Neuronal stem cell (in vitro differentiated cells): ENCODE data around the gene PLD1.

Source experiments
- DNase-seq: peaks from one replicate; pipeline ENCODE4 v3.0.0-alpha.2; 2013; ENCODE audit warnings: low spot score
- H2AFZ ChIP-seq: one replicate; pipeline ENCODE4 v1.6.1; 2013; ENCODE audit warnings: mild to moderate bottlenecking, low read length, inconsistent platforms
- H2AK5ac ChIP-seq: 2 replicates; pipeline ENCODE4 v1.6.1; 2013; ENCODE audit warnings: low read depth, mild to moderate bottlenecking, inconsistent platforms, low read length, moderate library complexity, mixed read lengths
- H2BK120ac ChIP-seq: 2 replicates; pipeline ENCODE4 v1.6.1; 2013; ENCODE audit warnings: low read depth, mild to moderate bottlenecking, inconsistent platforms, low read length, moderate library complexity, mixed read lengths
- H2BK12ac ChIP-seq: one replicate; pipeline ENCODE4 v1.6.1; 2013; ENCODE audit warnings: low read length, inconsistent platforms
- H2BK15ac ChIP-seq: 2 replicates; pipeline ENCODE4 v1.6.1; 2013; ENCODE audit warnings: mild to moderate bottlenecking, low read length, inconsistent platforms, mixed read lengths
- H2BK5ac ChIP-seq: one replicate; pipeline ENCODE4 v1.6.1; 2013; ENCODE audit warnings: inconsistent platforms, mild to moderate bottlenecking, low read length, moderate library complexity
- H3K14ac ChIP-seq: one replicate; pipeline ENCODE4 v1.6.1; 2013; ENCODE audit warnings: low read length, inconsistent platforms
- H3K18ac ChIP-seq: 2 replicates; pipeline ENCODE4 v1.6.1; 2013; ENCODE audit warnings: low read length, inconsistent platforms
- H3K23ac ChIP-seq: 2 replicates; pipeline ENCODE4 v1.6.1; 2013; ENCODE audit warnings: low read depth, mild to moderate bottlenecking, mixed read lengths, low read length, inconsistent platforms; ENCODE audit not compliant: poor library complexity
- H3K27ac ChIP-seq: replicated peaks from 3 replicates; pipeline ENCODE4 v1.5.1; 2013; ENCODE audit warnings: low read length, inconsistent platforms
- H3K27me3 ChIP-seq, 3 experiments: 2 replicates each; pipeline ENCODE4 v1.6.1; 2013; ENCODE audit warnings: low read length in 3 of 3, mild to moderate bottlenecking in 2 of 3, inconsistent platforms in 1 of 3, low read depth in 1 of 3, mixed read lengths in 1 of 3, moderate library complexity in 1 of 3; ENCODE audit not compliant: control insufficient read depth in 3 of 3, insufficient read depth in 3 of 3
- H3K36me3 ChIP-seq, 2 donors: replicated peaks in 1 of 2; 2 replicates each; pipeline ENCODE4 v1.6.1; 2013; ENCODE audit warnings: low read length in 2 of 2; ENCODE audit not compliant: control insufficient read depth in 2 of 2, insufficient read depth in 2 of 2
- H3K4ac ChIP-seq: 2 replicates; pipeline ENCODE4 v1.6.1; 2013; ENCODE audit warnings: inconsistent platforms, mild to moderate bottlenecking, low read length, moderate library complexity
- H3K4me1 ChIP-seq, 2 donors: 1 replicate in 1 of 2; 2 replicates in 1 of 2; pipeline ENCODE4 v1.6.1; 2013; ENCODE audit warnings: low read length in 2 of 2, low read depth in 1 of 2; ENCODE audit not compliant: control insufficient read depth in 2 of 2, insufficient read depth in 1 of 2
- H3K4me2 ChIP-seq: one replicate; pipeline ENCODE4 v1.6.1; 2013; ENCODE audit warnings: mild to moderate bottlenecking, low read length, inconsistent platforms; ENCODE audit not compliant: insufficient read depth, poor library complexity, severe bottlenecking
- H3K4me3 ChIP-seq, 2 donors: 2 replicates each; pipeline ENCODE4 v1.5.1; 2013; ENCODE audit warnings: low read length in 2 of 2, mild to moderate bottlenecking in 2 of 2, inconsistent platforms in 1 of 2, moderate library complexity in 1 of 2
- H3K79me1 ChIP-seq: one replicate; pipeline ENCODE4 v1.6.1; 2013; ENCODE audit warnings: low read depth, mild to moderate bottlenecking, inconsistent platforms, low read length, moderate library complexity
- H3K9ac ChIP-seq: one replicate; pipeline ENCODE4 v1.6.1; 2013; ENCODE audit warnings: mild to moderate bottlenecking, low read depth, low read length, inconsistent platforms; ENCODE audit not compliant: poor library complexity
- H3K9me3 ChIP-seq, 2 donors: replicated peaks in 1 of 2; 2 replicates each; pipeline versions ENCODE3 to v1.6.1; 2013; ENCODE audit warnings: low read length in 2 of 2, mild to moderate bottlenecking in 2 of 2, inconsistent platforms in 1 of 2, low read depth in 1 of 2, mixed read lengths in 1 of 2, moderate library complexity in 1 of 2; ENCODE audit not compliant: control insufficient read depth in 2 of 2, insufficient read depth in 1 of 2
- H4K8ac ChIP-seq: one replicate; pipeline ENCODE4 v1.6.1; 2013; ENCODE audit warnings: low read depth, mild to moderate bottlenecking, inconsistent platforms, low read length, moderate library complexity
- H4K91ac ChIP-seq: one replicate; pipeline ENCODE4 v1.6.1; 2013; ENCODE audit warnings: low read length, low read depth, mild to moderate bottlenecking, inconsistent platforms; ENCODE audit not compliant: poor library complexity
- WGBS, 2 donors: extraction: QIAGEN DNeasy Blood & Tissue Kit; methylation state at CpG; one replicate each; pipeline ENCODE4 v1.1.7; 2013; ENCODE audit warnings: missing lambda C conversion rate in 2 of 2, mixed read lengths in 1 of 2; ENCODE audit not compliant: insufficient read length in 2 of 2, insufficient replicate concordance in 1 of 2; ENCODE audit errors: extremely low coverage in 2 of 2; 5-methylcytosine and 5-hydroxymethylcytosine counted together

Gene PLD1

GRCh38 chr3:171792531-171792930, 17.8 kb downstream of the PLD1 start:
- no CpG with 5 or more reads among the region's 2 CpGs for WGBS, 2 donors
- Histone ChIP-seq H2AFZ (peak overlapping the region; percentile 82), H3K4ac (no peak overlapping the region), H2BK15ac (no peak overlapping the region), H2AK5ac (no peak overlapping the region), H2BK120ac (no peak overlapping the region), H3K79me1 (peaks cover 2% of the 10 kb centered on the region), H3K27me3 (no peaks in the 10 kb centered on the region), H3K4me3 (no peak overlapping the region), H3K23ac (no peak overlapping the region), H3K4me2 (no peak overlapping the region), H3K36me3 (no peaks in the 10 kb centered on the region), H2BK5ac (no peak overlapping the region), H3K9ac (no peak overlapping the region), H4K8ac (no peak overlapping the region), H4K91ac (no peak overlapping the region), H3K27ac (no peak overlapping the region), H3K4me1 (peaks cover 6 to 12% of the 10 kb centered on the region in 2 donors), H3K9me3 (no peaks in the 10 kb centered on the region), H2BK12ac (no peak overlapping the region), H3K14ac (no peak overlapping the region), H3K18ac (no peak overlapping the region)
- DNase-seq = no peak

- Histone ChIP-seq H3K27me3 (no peaks in the 10 kb centered on the region), H3K36me3 (no peaks in the 10 kb centered on the region), H3K4ac (no peak overlapping the region), H3K9me3 (no peaks in the 10 kb centered on the region), H3K4me2 (no peak overlapping the region), H3K4me3 (no peak overlapping the region), H2AK5ac (no peak overlapping the region), H2BK5ac (no peak overlapping the region), H2BK120ac (no peak overlapping the region), H3K23ac (no peak overlapping the region), H3K18ac (no peak overlapping the region), H2BK12ac (no peak overlapping the region), H3K4me1 (peaks cover 6 to 10% of the 10 kb centered on the region in 2 donors), H4K91ac (no peak overlapping the region), H2BK15ac (no peak overlapping the region), H2AFZ (peak overlapping the region; percentile 82), H3K79me1 (peaks cover 2% of the 10 kb centered on the region), H4K8ac (no peak overlapping the region), H3K27ac (no peak overlapping the region), H3K9ac (no peak overlapping the region), H3K14ac (no peak overlapping the region)
- DNase-seq = no peak
- WGBS, 2 donors = no CpG with 5 or more reads among the region's 5 CpGs
These were observed 18.6 kb downstream of the PLD1 start for GRCh38 chr3:171791692-171792076.

- DNase-seq = no peak
- Histone ChIP-seq H3K18ac (no peak overlapping the region), H2BK12ac (no peak overlapping the region), H2AK5ac (no peak overlapping the region), H3K9me3 (no peaks in the 10 kb centered on the region), H2BK120ac (no peak overlapping the region), H2BK5ac (no peak overlapping the region), H3K4me1 (peaks cover 6 to 10% of the 10 kb centered on the region in 2 donors), H3K4ac (no peak overlapping the region), H3K36me3 (no peaks in the 10 kb centered on the region), H2BK15ac (no peak overlapping the region), H3K4me3 (no peak overlapping the region), H4K8ac (no peak overlapping the region), H3K9ac (no peak overlapping the region), H3K4me2 (no peak overlapping the region), H3K79me1 (peaks cover 2% of the 10 kb centered on the region), H3K14ac (no peak overlapping the region), H4K91ac (no peak overlapping the region), H3K23ac (no peak overlapping the region), H3K27me3 (no peaks in the 10 kb centered on the region), H2AFZ (peak overlapping the region; percentile 82), H3K27ac (no peak overlapping the region)
- WGBS, 2 donors = no CpG with 5 or more reads among the region's 5 CpGs
These were observed 19.2 kb downstream of the PLD1 start for GRCh38 chr3:171790898-171791691.

GRCh38 chr3:171790574-171790897, 19.7 kb downstream of the PLD1 start:
- Histone ChIP-seq H3K4me3 (no peak overlapping the region), H3K36me3 (no peaks in the 10 kb centered on the region), H2AK5ac (no peak overlapping the region), H3K4me2 (no peak overlapping the region), H3K18ac (no peak overlapping the region), H3K4ac (no peak overlapping the region), H4K8ac (no peak overlapping the region), H2AFZ (no peak overlapping the region), H2BK15ac (no peak overlapping the region), H3K9ac (no peak overlapping the region), H2BK120ac (no peak overlapping the region), H2BK12ac (no peak overlapping the region), H3K14ac (no peak overlapping the region), H3K23ac (no peak overlapping the region), H3K79me1 (peaks cover 2% of the 10 kb centered on the region), H3K27me3 (no peaks in the 10 kb centered on the region), H2BK5ac (no peak overlapping the region), H3K4me1 (peaks cover 6 to 10% of the 10 kb centered on the region in 2 donors), H4K91ac (no peak overlapping the region), H3K27ac (no peak overlapping the region), H3K9me3 (no peaks in the 10 kb centered on the region)
- no peak for DNase-seq
- no CpG with 5 or more reads among the region's 2 CpGs for WGBS, 2 donors
